ENCODE data around the gene ST6GALNAC3. TPM values are rescaled to one million over a fixed set of nuclear protein-coding genes. Genes with fewer than 3 reads are reported as not detected.

Gene ST6GALNAC3
- total RNA-seq, 1 experiment from 2014 or later: not detected

- DNase-seq (ENCODE audit: low read depth): no peak
Observed at GRCh38 chr1:76682138-76682537, 607.6 kb downstream of the ST6GALNAC3 start.

Other genes starting within 250 kb of the ST6GALNAC3 start
- not detected in 2 replicates for gene ASB17, start 142.3 kb upstream of the ST6GALNAC3 start, total RNA-seq (2014; rRNA removed)

Measured in LHCN-M2 (cell line).